Retinal pigment epithelial cell (primary cell): ENCODE data around the gene TSPAN5.

Source experiments
- DNase-seq: peaks from one replicate; pipeline ENCODE4 v3.0.0-alpha.2; 2010; ENCODE audit warnings: low read depth
- H3K4me3 ChIP-seq: 2 replicates; pipeline ENCODE4 v1.5.1; 2011; ENCODE audit warnings: mild to moderate bottlenecking, low read length, control low read depth, moderate library complexity
- TF ChIP-seq, protein P1 (sequence below): conservative IDR thresholded peaks from 2 replicates; pipeline ENCODE4 v1.5.1; 2011; ENCODE audit warnings: low read depth, low read length, control low read depth, inconsistent platforms

The TSPAN5 gene

GRCh38 chr4:98619180-98619579, 39.2 kb downstream of the TSPAN5 start:
- H3K4me3 ChIP-seq = no peak overlapping the region
- no peak for DNase-seq
- TF ChIP-seq, protein P1, sequence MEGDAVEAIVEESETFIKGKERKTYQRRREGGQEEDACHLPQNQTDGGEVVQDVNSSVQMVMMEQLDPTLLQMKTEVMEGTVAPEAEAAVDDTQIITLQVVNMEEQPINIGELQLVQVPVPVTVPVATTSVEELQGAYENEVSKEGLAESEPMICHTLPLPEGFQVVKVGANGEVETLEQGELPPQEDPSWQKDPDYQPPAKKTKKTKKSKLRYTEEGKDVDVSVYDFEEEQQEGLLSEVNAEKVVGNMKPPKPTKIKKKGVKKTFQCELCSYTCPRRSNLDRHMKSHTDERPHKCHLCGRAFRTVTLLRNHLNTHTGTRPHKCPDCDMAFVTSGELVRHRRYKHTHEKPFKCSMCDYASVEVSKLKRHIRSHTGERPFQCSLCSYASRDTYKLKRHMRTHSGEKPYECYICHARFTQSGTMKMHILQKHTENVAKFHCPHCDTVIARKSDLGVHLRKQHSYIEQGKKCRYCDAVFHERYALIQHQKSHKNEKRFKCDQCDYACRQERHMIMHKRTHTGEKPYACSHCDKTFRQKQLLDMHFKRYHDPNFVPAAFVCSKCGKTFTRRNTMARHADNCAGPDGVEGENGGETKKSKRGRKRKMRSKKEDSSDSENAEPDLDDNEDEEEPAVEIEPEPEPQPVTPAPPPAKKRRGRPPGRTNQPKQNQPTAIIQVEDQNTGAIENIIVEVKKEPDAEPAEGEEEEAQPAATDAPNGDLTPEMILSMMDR = no peak

GRCh38 chr4:98618680-98619079, 39.7 kb downstream of the TSPAN5 start:
- TF ChIP-seq, protein P1 = no peak
- no peak overlapping the region for H3K4me3 ChIP-seq
- no peak for DNase-seq

DNA sequence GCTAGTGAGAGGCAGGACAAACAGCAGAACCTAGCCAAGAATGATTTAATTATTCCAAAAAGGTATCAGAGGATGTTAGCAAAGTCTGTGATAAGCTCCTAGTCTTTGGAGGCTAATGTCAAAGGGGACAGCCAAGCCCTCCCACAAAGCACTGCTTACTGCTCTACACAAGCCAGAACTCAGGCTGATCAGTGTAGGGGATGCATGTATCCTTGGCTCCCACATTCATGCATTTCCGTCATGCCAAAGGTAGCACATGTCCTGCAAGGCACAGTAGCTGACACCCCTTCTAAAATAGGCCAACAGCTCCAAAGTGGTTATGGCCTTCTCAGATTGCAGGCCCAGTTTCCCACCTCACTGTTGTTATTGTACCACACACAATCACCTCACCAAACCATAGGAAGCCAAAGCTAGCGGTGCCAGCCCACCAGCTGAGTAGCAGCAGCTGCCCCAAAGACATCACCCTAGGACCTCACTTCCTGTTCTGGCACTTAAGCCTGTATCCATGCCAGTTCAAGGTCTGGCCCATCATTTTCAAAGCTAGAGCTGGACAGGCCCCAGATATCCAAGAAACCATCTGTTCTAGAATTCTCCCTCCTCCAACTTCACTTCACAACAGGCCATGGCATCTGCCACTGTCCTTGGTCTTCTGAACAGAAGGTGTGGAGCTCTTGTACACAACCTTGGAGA, 40.9 kb downstream of the TSPAN5 start:
- TF ChIP-seq, protein P1 = no peak
- no peak for DNase-seq
- no peak overlapping the region for H3K4me3 ChIP-seq

- no peak for DNase-seq
- no peak overlapping the region for H3K4me3 ChIP-seq
- TF ChIP-seq, protein P1 = no peak
These were observed 42.4 kb downstream of the TSPAN5 start for GRCh38 chr4:98615991-98616390.

DNA sequence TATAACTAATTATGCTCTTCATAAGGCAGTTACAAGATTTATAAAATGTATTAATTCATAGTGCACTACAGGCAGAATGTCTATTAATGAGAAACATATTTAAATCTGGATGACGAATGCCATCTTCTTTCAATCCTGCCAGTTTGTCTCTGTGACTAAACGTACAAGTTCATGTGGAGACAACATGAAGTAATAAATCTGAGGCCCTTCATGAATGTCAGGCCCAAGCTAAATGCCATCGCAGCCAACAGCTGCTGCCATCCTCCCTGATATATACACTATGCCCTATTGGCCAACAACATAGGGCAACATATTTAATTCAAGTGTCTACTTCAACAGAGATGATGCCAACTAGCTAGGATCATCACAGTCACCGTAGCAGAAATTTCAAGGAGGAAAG, 43.7 kb downstream of the TSPAN5 start:
- DNase-seq = no peak
- no peak overlapping the region for H3K4me3 ChIP-seq
- TF ChIP-seq, protein P1 = no peak

DNA sequence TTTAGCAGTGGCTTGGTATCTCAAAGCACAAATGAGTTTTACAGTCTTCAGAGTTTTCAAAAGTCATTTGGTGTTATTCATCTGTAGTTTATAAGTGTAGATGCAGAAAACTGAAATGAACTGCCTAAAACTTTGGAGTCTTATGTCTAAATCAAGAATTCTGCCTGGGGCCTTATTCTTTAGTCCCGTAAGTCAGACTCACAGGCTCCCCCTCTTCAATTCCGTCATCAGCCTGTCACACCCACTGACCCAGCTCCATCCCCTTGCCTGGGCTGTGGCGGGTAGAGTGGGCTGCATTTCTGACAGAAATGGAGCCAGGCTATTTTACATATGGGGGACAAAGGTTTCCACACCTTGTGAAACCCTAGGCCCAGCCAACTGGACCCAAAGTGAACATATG, 44.3 kb downstream of the TSPAN5 start:
- DNase-seq = no peak
- no peak overlapping the region for H3K4me3 ChIP-seq
- TF ChIP-seq, protein P1 = no peak

- DNase-seq = no peak
- TF ChIP-seq, protein P1 = no peak
- no peak overlapping the region for H3K4me3 ChIP-seq
These were observed 44.8 kb downstream of the TSPAN5 start for GRCh38 chr4:98613453-98614075.
